Nephron (organoid): ENCODE data around the gene DNA2.
"Not testable (repeated sequence)": the region's sequence is repeated elsewhere in the genome, so short reads cannot be mapped to it uniquely, and the experiment has no call there.

Experiments used
- H3K27ac Mint-ChIP-seq, 3 experiments: 2 replicates each; pipeline ENCODE4 v1.8.0; 2020; ENCODE audit warnings: mixed read lengths in 3 of 3, mild to moderate bottlenecking in 2 of 3, moderate library complexity in 1 of 3
- H3K27me3 Mint-ChIP-seq: 2 replicates; pipeline ENCODE4 v1.8.0; 2021; ENCODE audit warnings: low read depth, mild to moderate bottlenecking, moderate library complexity, mixed read lengths
- H3K36me3 Mint-ChIP-seq: 2 replicates; pipeline ENCODE4 v1.8.0; 2020; ENCODE audit warnings: low read depth, mixed read lengths
- H3K4me1 Mint-ChIP-seq: 2 replicates; pipeline ENCODE4 v1.8.0; 2020; ENCODE audit warnings: mixed read lengths
- H3K4me3 Mint-ChIP-seq, 3 experiments: 2 replicates each; pipeline ENCODE4 v1.8.0; 2020; ENCODE audit warnings: mild to moderate bottlenecking in 3 of 3, mixed read lengths in 3 of 3, moderate library complexity in 2 of 3
- H3K9me3 Mint-ChIP-seq: 2 replicates; pipeline ENCODE4 v1.8.0; 2020; ENCODE audit warnings: mixed read lengths
- TF ChIP-seq, protein P1 (sequence below), 3 experiments: fragments of 200-600 bp; sonication (generic); IDR thresholded peaks; one replicate each; pipeline ENCODE4 v1.5.0; 2021; ENCODE audit warnings: antibody characterized with exemption in 3 of 3; ENCODE audit not compliant: unreplicated experiment in 3 of 3

The DNA2 gene

DNA sequence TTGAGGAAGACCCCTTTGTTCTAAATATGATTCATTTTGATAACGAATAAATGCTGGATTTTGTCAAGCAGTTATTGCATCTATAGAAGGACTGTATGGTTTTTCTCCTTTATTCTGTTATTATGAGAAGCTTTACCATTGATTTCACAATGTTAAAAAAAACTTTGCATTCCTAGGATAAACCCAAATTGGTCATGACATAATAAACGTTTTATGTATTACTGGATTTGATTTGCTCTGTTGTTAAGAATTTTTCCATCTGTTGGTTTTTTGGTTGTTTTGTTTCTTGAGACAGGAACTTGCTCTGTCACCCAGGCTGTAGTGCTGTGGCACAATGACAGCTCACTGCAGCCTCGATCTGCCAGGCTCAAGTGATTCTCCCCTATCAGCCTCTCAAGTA lies 2.2 kb upstream of the DNA2 start:
- H3K27me3 Mint-ChIP-seq, result no peaks in the 10 kb centered on the region
- no peaks in the 10 kb centered on the region for H3K9me3 Mint-ChIP-seq
- H3K27ac Mint-ChIP-seq, result no peak overlapping the region
- TF ChIP-seq, protein P1, sequence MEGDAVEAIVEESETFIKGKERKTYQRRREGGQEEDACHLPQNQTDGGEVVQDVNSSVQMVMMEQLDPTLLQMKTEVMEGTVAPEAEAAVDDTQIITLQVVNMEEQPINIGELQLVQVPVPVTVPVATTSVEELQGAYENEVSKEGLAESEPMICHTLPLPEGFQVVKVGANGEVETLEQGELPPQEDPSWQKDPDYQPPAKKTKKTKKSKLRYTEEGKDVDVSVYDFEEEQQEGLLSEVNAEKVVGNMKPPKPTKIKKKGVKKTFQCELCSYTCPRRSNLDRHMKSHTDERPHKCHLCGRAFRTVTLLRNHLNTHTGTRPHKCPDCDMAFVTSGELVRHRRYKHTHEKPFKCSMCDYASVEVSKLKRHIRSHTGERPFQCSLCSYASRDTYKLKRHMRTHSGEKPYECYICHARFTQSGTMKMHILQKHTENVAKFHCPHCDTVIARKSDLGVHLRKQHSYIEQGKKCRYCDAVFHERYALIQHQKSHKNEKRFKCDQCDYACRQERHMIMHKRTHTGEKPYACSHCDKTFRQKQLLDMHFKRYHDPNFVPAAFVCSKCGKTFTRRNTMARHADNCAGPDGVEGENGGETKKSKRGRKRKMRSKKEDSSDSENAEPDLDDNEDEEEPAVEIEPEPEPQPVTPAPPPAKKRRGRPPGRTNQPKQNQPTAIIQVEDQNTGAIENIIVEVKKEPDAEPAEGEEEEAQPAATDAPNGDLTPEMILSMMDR (IDR thresholded peaks at IDR 0.05; ENCODE audit: unreplicated experiment in 3 of 3), result no peak
- peaks cover 29% of the 10 kb centered on the region for H3K4me1 Mint-ChIP-seq
- peak overlapping the region; percentile 35 to 70 (median 62) for H3K4me3 Mint-ChIP-seq
- H3K36me3 Mint-ChIP-seq, result peaks cover 5% of the 10 kb centered on the region

DNA sequence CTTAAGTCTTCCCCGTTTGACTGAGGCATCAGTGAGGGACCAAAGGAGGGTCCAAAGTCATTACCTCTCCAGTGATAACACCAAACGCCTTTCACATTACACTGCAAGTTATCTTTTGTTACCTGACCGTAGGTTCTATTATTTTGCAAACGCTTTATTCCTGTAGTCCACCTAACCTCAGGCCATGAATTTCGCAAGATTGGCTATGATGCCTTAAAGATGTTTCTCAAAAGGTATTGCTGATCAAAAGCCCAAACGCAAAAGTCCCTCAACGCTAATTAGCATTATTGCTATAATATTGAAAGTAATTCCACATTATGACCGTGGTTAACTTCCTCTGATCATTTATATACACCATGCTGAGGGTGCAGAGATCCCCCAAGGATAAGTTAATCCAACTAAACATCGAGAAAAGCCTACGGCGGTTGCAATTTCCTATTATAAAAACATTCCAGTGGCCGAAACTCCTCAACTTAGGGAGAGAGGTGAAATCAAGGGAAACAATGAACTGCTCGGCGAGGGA lies 649 bp downstream of the DNA2 start:
- H3K9me3 Mint-ChIP-seq, result no peaks in the 10 kb centered on the region
- H3K4me1 Mint-ChIP-seq, result peaks cover 29% of the 10 kb centered on the region
- peak overlapping the region; percentile 86 to 99 (median 99) for H3K27ac Mint-ChIP-seq
- H3K27me3 Mint-ChIP-seq, result no peaks in the 10 kb centered on the region
- TF ChIP-seq, protein P1 (IDR thresholded peaks at IDR 0.05; ENCODE audit: unreplicated experiment in 3 of 3), result no peak
- H3K4me3 Mint-ChIP-seq, result peak overlapping the region; percentile 97 to 98 (median 97)
- H3K36me3 Mint-ChIP-seq, result peaks cover 8% of the 10 kb centered on the region

DNA sequence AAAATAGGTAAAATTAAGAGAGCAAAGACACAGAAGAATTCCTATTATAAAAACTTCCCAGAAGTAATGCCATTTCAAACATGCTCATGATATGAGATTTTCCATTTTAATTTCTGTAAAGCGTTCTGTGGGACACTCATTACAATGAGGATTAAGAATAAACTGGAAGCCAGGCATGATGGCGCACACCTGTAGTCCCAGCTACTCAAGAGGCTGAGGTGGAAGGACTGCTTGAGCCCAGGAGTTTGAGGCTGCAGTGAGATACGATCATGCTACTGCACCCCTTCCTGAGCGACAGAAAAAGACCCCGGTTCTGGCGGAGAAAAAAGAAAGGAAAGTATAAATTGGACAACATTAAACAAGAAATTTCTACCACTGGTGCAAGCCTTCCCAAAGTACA lies 1.5 kb downstream of the DNA2 start:
- peak overlapping the region in 2 of 3 experiments; percentile 10 to 86 for H3K27ac Mint-ChIP-seq
- H3K9me3 Mint-ChIP-seq, result no peaks in the 10 kb centered on the region
- peaks cover 29% of the 10 kb centered on the region for H3K4me1 Mint-ChIP-seq
- TF ChIP-seq, protein P1 (IDR thresholded peaks at IDR 0.05; ENCODE audit: unreplicated experiment in 3 of 3), result no peak
- H3K4me3 Mint-ChIP-seq, result peak overlapping the region; percentile 97 to 98 (median 97)
- peaks cover 10% of the 10 kb centered on the region for H3K36me3 Mint-ChIP-seq
- no peaks in the 10 kb centered on the region for H3K27me3 Mint-ChIP-seq

DNA sequence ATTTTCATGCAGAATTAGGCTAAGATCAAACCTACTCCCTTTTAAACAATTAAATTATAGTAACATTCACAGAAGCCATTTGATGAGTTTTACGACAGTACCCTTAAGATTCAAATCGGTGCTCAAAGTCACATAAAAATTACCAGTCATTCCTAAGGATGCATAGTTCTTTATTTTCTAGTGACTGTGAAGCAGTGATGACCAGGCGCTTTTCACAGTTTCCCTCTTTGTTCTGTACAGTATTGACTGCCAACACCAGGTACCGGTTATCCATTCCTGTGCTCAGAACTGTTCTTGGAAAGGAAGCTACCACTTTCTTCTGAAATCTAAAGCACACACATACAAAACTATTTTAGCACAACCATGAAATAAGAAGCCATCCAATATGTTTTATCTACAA lies 1.9 kb downstream of the DNA2 start:
- TF ChIP-seq, protein P1 (IDR thresholded peaks at IDR 0.05; ENCODE audit: unreplicated experiment in 3 of 3), result no peak
- no peaks in the 10 kb centered on the region for H3K9me3 Mint-ChIP-seq
- H3K36me3 Mint-ChIP-seq, result peaks cover 12% of the 10 kb centered on the region
- H3K4me3 Mint-ChIP-seq, result peak overlapping the region; percentile 97 to 98 (median 97)
- H3K27ac Mint-ChIP-seq, result no peak overlapping the region
- H3K4me1 Mint-ChIP-seq, result peaks cover 29% of the 10 kb centered on the region
- H3K27me3 Mint-ChIP-seq, result no peaks in the 10 kb centered on the region

DNA sequence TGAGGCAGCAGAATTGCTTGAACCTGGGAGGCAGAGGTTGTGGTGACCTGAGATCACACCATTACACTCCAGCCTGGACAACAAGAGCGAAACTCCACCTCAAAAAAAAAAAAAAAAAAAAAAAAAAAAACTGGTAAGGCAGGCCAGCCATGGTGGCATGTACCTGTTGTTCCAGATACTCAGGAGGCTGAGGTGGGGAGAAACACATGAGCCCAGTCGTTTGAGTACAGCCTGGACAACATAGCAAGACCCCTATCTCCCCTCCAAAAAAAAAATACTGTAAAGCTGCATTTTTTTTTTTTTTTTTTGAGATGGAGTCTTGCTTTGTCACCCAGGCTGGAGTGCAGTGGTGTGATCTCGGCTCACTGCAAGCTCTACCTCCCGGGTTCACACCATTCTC lies 7.0 kb downstream of the DNA2 start:
- not testable (repeated sequence) for H3K27ac Mint-ChIP-seq, H3K4me3 Mint-ChIP-seq, H3K9me3 Mint-ChIP-seq, H3K27me3 Mint-ChIP-seq, H3K4me1 Mint-ChIP-seq
- H3K36me3 Mint-ChIP-seq, result peaks cover 34% of the 10 kb centered on the region

DNA sequence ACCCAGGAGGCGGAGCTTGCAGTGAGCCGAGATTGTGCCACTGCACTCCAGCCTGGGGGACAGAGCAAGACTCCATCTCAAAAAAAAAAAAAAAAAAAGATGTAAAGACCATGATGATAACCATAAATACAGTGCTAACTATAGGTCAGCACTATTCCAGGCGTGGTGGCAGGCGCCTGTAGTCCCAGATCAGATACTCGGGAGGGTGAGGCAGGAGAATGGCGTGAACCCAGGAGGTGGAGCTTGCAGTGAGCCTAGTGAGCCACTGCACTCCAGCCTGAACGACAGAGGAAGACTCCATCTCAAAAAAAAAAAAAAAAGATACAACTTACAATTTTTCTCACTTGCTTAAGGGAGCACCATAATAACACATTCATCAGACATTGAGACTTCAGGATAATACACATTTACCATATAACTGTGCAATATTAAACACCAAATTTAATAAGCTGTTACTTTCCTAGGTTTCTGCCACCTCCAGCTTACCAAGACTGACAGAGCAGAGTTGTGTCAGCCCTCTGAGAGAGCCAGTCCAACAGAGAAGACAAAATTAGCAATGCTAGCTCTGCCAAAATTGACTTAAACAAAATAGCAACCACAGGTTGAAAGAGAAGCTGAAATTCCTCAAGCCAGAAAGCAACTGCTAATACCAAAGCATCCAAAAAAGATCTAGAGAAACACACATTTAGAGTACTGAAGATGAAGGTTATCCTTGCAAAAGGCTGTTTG lies 8.2 kb downstream of the DNA2 start:
- Mint-ChIP-seq H3K4me3 (no peak overlapping the region), H3K36me3 (peaks cover 40% of the 10 kb centered on the region), H3K27ac (no peak overlapping the region), H3K9me3 (no peaks in the 10 kb centered on the region), H3K27me3 (no peaks in the 10 kb centered on the region), H3K4me1 (no peaks in the 10 kb centered on the region)
- TF ChIP-seq, protein P1 (IDR thresholded peaks at IDR 0.05; ENCODE audit: unreplicated experiment in 3 of 3), result no peak
